ENCODE results near the gene PDE3A. TPM values are rescaled to one million over a fixed set of nuclear protein-coding genes. Genes with fewer than 3 reads are reported as not detected.

Gene PDE3A
- total and polyA plus RNA-seq, 3 donors from 2014 or later = 1.6 to 4.8 (median 2.7) TPM

DNA sequence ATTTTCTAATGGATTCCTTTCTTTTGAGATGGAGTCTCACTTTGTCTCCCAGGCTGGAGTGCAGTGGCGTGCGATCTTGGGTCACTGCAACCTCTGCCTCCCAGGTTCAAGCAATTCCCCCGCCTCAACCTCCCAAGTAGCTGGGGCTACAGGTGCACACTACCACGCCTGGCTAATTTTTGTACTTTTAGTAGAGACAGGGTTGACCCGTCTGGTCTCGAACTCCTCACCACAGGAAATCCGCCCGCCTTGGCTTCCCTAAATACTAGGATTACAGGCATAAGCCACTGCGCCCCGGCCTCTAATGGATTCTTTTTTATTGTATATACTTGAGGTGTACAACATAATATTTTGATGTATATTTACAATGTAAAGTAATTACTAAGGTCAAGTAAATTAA, 186.7 kb downstream of the PDE3A start:
- Histone ChIP-seq H3K27me3 (no peaks in the 10 kb centered on the region), H3K9me3 (no peaks in the 10 kb centered on the region), H3K36me3 (ENCODE audit: low read depth, missing control alignments) (no peaks in the 10 kb centered on the region), H3K27ac (no peak overlapping the region), H3K4me1 (no peaks in the 10 kb centered on the region), H3K4me3 (no peak overlapping the region)
- DNase-seq = no peak
- WGBS, 2 donors = 93% methylated on average over 10 of the region's 10 CpGs
- TF ChIP-seq POLR2A (IDR thresholded peaks at IDR 0.05) (no peak), CTCF (IDR thresholded peaks at IDR 0.05) (no peak)
- intact Hi-C loops (cut with DNase I; ENCODE audit: low total_unique reads) = no loop called here

DNA sequence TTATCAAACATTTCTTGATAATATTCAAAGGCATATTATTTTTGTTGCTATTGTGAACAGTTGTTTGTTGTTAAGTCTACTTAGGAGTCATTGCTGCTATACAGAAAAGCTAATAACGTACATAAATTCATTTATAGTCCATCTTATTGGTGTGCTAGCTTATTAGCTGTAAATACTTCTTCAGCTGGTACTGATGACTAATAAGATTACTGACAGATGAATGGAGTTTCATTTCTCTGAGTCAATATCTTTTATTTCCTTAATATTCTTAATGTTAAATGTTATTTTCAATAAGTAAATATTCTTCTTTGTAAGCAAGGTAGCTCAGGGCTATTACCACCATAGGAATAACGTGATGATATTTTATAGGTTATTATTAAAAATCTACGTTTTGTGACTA, 187.4 kb downstream of the PDE3A start:
- H3K27me3 ChIP-seq = no peaks in the 10 kb centered on the region
- intact Hi-C loops (cut with DNase I; ENCODE audit: low total_unique reads) = no loop called here
- H3K27ac ChIP-seq = no peak overlapping the region
- H3K36me3 ChIP-seq (ENCODE audit: low read depth, missing control alignments) = no peaks in the 10 kb centered on the region
- no peaks in the 10 kb centered on the region for H3K9me3 ChIP-seq
- TF ChIP-seq POLR2A (IDR thresholded peaks at IDR 0.05) (no peak), CTCF (IDR thresholded peaks at IDR 0.05) (no peak)
- no peak for DNase-seq
- no peaks in the 10 kb centered on the region for H3K4me1 ChIP-seq
- 85 to 91% methylated on average over 3 of the region's 3 CpGs for WGBS, 2 donors
- no peak overlapping the region for H3K4me3 ChIP-seq

- no peaks in the 10 kb centered on the region for H3K9me3 ChIP-seq
- 86 to 93% methylated on average over 1 of the region's 1 CpG for WGBS, 2 donors
- no peak for DNase-seq
- intact Hi-C loops (cut with DNase I; ENCODE audit: low total_unique reads) = no loop called here
- H3K27ac ChIP-seq = no peak overlapping the region
- no peaks in the 10 kb centered on the region for H3K27me3 ChIP-seq
- TF ChIP-seq POLR2A (IDR thresholded peaks at IDR 0.05) (no peak), CTCF (IDR thresholded peaks at IDR 0.05) (no peak)
- no peaks in the 10 kb centered on the region for H3K4me1 ChIP-seq
- no peak overlapping the region for H3K4me3 ChIP-seq
- H3K36me3 ChIP-seq (ENCODE audit: low read depth, missing control alignments) = no peaks in the 10 kb centered on the region
Measured at GRCh38 chr12:20557096-20557495, 188.8 kb downstream of the PDE3A start.

DNA sequence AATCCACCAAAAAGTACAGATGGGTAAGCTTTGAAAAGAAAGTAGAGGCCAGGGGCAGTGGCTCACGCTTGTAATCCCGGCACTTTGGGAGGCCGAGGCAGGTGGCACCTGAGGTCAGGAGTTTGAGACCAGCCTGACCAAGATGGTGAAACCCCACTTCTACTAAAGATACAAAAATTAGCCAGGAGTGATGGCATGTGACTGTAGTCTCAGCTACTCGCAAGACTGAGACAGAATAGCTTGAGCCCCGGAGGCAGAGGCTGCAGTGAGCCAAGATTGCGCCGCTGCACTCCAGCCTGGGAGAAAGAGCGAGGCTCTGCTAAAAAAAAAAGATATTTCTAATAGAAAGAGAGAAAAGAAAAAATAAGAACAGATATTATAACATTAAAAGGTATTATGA, 192.6 kb downstream of the PDE3A start:
- WGBS, 2 donors = 69 to 72% methylated on average over 8 of the region's 8 CpGs
- H3K36me3 ChIP-seq (ENCODE audit: low read depth, missing control alignments) = no peaks in the 10 kb centered on the region
- intact Hi-C loops (cut with DNase I; ENCODE audit: low total_unique reads) = no loop called here
- TF ChIP-seq POLR2A (IDR thresholded peaks at IDR 0.05) (no peak), CTCF (IDR thresholded peaks at IDR 0.05) (no peak)
- H3K9me3 ChIP-seq = no peaks in the 10 kb centered on the region
- DNase-seq = no peak
- no peaks in the 10 kb centered on the region for H3K4me1 ChIP-seq
- no peaks in the 10 kb centered on the region for H3K27me3 ChIP-seq
- H3K27ac ChIP-seq = no peak overlapping the region
- no peak overlapping the region for H3K4me3 ChIP-seq

DNA sequence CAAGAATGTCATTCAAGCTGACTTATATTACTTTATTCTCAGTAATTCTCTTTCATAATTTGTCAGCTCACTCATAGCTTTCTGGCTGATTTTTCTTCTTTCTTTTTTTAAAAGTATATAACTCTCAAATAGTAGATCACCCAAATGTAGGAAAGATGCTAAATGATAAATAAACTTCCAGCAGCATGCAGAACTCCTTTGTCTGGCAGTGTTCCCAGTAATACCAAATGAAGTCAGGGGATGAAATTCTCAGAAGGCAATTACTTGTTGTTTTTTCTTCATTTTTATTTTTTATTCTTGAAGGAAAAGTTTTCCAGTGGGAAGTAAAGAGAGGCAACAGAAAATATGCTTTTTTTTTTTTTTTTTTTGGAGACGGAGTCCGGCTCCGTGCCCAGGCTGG, 193.5 kb downstream of the PDE3A start:
- Histone ChIP-seq H3K9me3 (no peaks in the 10 kb centered on the region), H3K27me3 (no peaks in the 10 kb centered on the region), H3K4me1 (no peaks in the 10 kb centered on the region), H3K4me3 (no peak overlapping the region), H3K36me3 (ENCODE audit: low read depth, missing control alignments) (no peaks in the 10 kb centered on the region), H3K27ac (no peak overlapping the region)
- 55 to 60% methylated on average over 3 of the region's 3 CpGs for WGBS, 2 donors
- no peak for DNase-seq
- intact Hi-C loops (cut with DNase I; ENCODE audit: low total_unique reads) = no loop called here
- TF ChIP-seq CTCF (IDR thresholded peaks at IDR 0.05) (no peak), POLR2A (IDR thresholded peaks at IDR 0.05) (no peak)
